SK-N-MC (cell line): ENCODE data around the gene DNAJB1.

Experiments used
- EZH2 ChIP-seq: fragments of 200-600 bp; sonication (generic); IDR thresholded peaks from one replicate; pipeline ENCODE4 v1.6.1; 2017; ENCODE audit warnings: antibody characterized with exemption
- FOXP2 ChIP-seq: optimal IDR thresholded peaks from 2 replicates; pipeline ENCODE3; 2011; ENCODE audit warnings: mild to moderate bottlenecking, moderate library complexity; ENCODE audit not compliant: insufficient read depth; ENCODE audit errors: extremely low read length, control extremely low read depth
- POLR2AphosphoS5 ChIP-seq: IDR thresholded peaks from 2 replicates; pipeline ENCODE4 v1.6.1; 2012; ENCODE audit warnings: mild to moderate bottlenecking, low read depth, low read length, borderline replicate concordance

DNA sequence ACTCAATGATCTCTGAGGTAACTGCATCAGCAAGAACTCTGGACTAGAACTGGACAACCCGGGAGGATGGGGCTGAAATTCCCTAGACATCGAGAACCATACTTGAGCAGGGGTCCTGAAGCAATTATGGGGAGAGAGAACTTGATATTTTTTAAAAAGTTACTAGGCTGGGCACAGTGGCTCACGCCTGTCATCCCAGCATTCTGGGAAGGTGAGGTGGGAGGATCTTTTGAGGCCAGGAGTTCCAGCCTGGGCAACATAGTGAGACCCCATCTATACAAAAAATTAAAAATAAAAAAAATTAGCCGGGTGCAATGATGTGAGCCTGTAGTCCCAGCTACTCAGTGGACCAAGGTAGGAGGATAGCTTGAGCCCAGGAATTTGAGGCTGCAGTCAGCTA lies 2.3 kb upstream of the DNAJB1 start:
- no peak for TF ChIP-seq EZH2
- no peak for TF ChIP-seq POLR2AphosphoS5
- no peak for TF ChIP-seq FOXP2
